Measurements from ENCODE around the gene LRRC46. TPM values are rescaled to one million over a fixed set of nuclear protein-coding genes. Genes with fewer than 3 reads are reported as not detected.

Gene LRRC46
- total and polyA plus RNA-seq, 2 of the 13 experiments (the other 11 are each of a cell fraction or from before 2014, with no cell fraction given): 0.09 TPM

- TF ChIP-seq, protein P1, sequence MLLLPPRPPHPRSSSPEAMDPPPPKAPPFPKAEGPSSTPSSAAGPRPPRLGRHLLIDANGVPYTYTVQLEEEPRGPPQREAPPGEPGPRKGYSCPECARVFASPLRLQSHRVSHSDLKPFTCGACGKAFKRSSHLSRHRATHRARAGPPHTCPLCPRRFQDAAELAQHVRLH (CRISPR knock-in tag; IDR thresholded peaks at IDR 0.05; ENCODE audit: borderline replicate concordance, low read depth): peak; percentile 83; the same call in 1 of the 2 replicates
- TF ChIP-seq ARNT (IDR thresholded peaks at IDR 0.05) (no peak), NRL (CRISPR knock-in tag; IDR thresholded peaks at IDR 0.05; ENCODE audit: borderline replicate concordance) (no peak), XBP1 (CRISPR knock-in tag; IDR thresholded peaks at IDR 0.05) (no peak), MAFK (conservative IDR thresholded peaks at IDR 0.05 in 1 of 2, IDR thresholded peaks at IDR 0.05 in 1 of 2; ENCODE audit: low read length in 2 of 2) (no peak), KIAA2018 (CRISPR knock-in tag; IDR thresholded peaks at IDR 0.05; ENCODE audit: borderline replicate concordance) (no peak), RBM22 (optimal IDR thresholded peaks at IDR 0.05; ENCODE audit: low read length) (no peak), XRCC5 (optimal IDR thresholded peaks at IDR 0.05; ENCODE audit: low read length) (peak; percentile 85), HNF4G (IDR thresholded peaks at IDR 0.05; ENCODE audit: borderline replicate concordance, low read depth, low read length) (no peak), HNF4G (CRISPR knock-in tag; IDR thresholded peaks at IDR 0.05; ENCODE audit: borderline replicate concordance, low read depth) (no peak), SAP130 (CRISPR knock-in tag; IDR thresholded peaks at IDR 0.05; ENCODE audit: low read depth) (peak; percentile 98), ZBTB3 (CRISPR knock-in tag; IDR thresholded peaks at IDR 0.05; ENCODE audit: borderline replicate concordance, low read depth) (no peak), ZNF572 (CRISPR knock-in tag; IDR thresholded peaks at IDR 0.05) (no peak), ZFAT (CRISPR knock-in tag; conservative IDR thresholded peaks at IDR 0.05) (no peak), RXRA (CRISPR knock-in tag; IDR thresholded peaks at IDR 0.05) (peak; percentile 63)
- TF ChIP-seq, protein P2, sequence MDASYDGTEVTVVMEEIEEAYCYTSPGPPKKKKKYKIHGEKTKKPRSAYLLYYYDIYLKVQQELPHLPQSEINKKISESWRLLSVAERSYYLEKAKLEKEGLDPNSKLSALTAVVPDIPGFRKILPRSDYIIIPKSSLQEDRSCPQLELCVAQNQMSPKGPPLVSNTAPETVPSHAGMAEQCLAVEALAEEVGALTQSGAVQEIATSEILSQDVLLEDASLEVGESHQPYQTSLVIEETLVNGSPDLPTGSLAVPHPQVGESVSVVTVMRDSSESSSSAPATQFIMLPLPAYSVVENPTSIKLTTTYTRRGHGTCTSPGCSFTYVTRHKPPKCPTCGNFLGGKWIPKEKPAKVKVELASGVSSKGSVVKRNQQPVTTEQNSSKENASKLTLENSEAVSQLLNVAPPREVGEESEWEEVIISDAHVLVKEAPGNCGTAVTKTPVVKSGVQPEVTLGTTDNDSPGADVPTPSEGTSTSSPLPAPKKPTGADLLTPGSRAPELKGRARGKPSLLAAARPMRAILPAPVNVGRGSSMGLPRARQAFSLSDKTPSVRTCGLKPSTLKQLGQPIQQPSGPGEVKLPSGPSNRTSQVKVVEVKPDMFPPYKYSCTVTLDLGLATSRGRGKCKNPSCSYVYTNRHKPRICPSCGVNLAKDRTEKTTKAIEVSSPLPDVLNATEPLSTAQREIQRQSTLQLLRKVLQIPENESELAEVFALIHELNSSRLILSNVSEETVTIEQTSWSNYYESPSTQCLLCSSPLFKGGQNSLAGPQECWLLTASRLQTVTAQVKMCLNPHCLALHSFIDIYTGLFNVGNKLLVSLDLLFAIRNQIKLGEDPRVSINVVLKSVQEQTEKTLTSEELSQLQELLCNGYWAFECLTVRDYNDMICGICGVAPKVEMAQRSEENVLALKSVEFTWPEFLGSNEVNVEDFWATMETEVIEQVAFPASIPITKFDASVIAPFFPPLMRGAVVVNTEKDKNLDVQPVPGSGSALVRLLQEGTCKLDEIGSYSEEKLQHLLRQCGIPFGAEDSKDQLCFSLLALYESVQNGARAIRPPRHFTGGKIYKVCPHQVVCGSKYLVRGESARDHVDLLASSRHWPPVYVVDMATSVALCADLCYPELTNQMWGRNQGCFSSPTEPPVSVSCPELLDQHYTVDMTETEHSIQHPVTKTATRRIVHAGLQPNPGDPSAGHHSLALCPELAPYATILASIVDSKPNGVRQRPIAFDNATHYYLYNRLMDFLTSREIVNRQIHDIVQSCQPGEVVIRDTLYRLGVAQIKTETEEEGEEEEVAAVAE (CRISPR knock-in tag; IDR thresholded peaks at IDR 0.05; ENCODE audit: borderline replicate concordance): peak; percentile 44; the same call in 1 of the 2 replicates
Observed at GRCh38 chr17:47821424-47822391, 9.8 kb upstream of the LRRC46 start, which contains the start of gene OSBPL7 (continued).

Data from HepG2 (cell line).